HG02678 (cell line): ENCODE data around the gene BORCS6.
"Not testable (repeated sequence)": the region's sequence is repeated elsewhere in the genome, so short reads cannot be mapped to it uniquely, and the experiment has no call there.

Source experiments
- ATAC-seq: cut with Tn5 transposase; IDR thresholded peaks from one replicate; pipeline ENCODE4 v1.9.1; 2021; ENCODE audit warnings: mild to moderate bottlenecking, moderate library complexity; ENCODE audit not compliant: unreplicated experiment

The BORCS6 gene

GRCh38 chr17:8189711-8190477 lies at the start of gene BORCS6:
Gene BORCS6 (minus strand): TSS chr17:8190180. CDS start chr17:8190140, 40 bp downstream.
- ATAC-seq, result peak; percentile 60

GRCh38 chr17:8237886-8238285 lies 47.9 kb upstream of the BORCS6 start:
- no peak for ATAC-seq

- no peak for ATAC-seq
Measured at GRCh38 chr17:8237175-8237574, 47.2 kb upstream of the BORCS6 start.

- no peak for ATAC-seq
Measured at GRCh38 chr17:8235676-8236075, 45.7 kb upstream of the BORCS6 start.

- no peak for ATAC-seq
Measured at GRCh38 chr17:8234361-8235270, 44.6 kb upstream of the BORCS6 start.

GRCh38 chr17:8231701-8232100 lies 41.7 kb upstream of the BORCS6 start:
- ATAC-seq, result no peak

- no peak for ATAC-seq
Measured at GRCh38 chr17:8227238-8227581, 37.2 kb upstream of the BORCS6 start.

GRCh38 chr17:8226536-8227237 lies 36.7 kb upstream of the BORCS6 start:
- no peak for ATAC-seq

GRCh38 chr17:8225813-8226535 lies 36.0 kb upstream of the BORCS6 start:
- no peak for ATAC-seq

- ATAC-seq, result no peak
Measured at GRCh38 chr17:8224891-8225812, 35.2 kb upstream of the BORCS6 start.

- no peak for ATAC-seq
Measured at GRCh38 chr17:8223356-8224126, 33.6 kb upstream of the BORCS6 start.

- peak; percentile 39 for ATAC-seq
Measured at GRCh38 chr17:8222630-8223355, 32.8 kb upstream of the BORCS6 start.

- ATAC-seq, result peak; percentile 36
Measured at GRCh38 chr17:8222380-8222629, 32.3 kb upstream of the BORCS6 start.

- ATAC-seq, result peak; percentile 45
Measured at GRCh38 chr17:8221663-8222379, 31.8 kb upstream of the BORCS6 start.

GRCh38 chr17:8220783-8221662 lies 31.0 kb upstream of the BORCS6 start:
- no peak for ATAC-seq

GRCh38 chr17:8214000-8214399 lies 24.0 kb upstream of the BORCS6 start:
- not testable (repeated sequence) for ATAC-seq
